GM12865 (cell line): ENCODE results near the gene RETREG1.
"Not testable (repeated sequence)": the region's sequence is repeated elsewhere in the genome, so short reads cannot be mapped to it uniquely, and the experiment has no call there.

Experiments
- DNase-seq: peaks from one replicate; pipeline ENCODE4 v3.0.0; 2010; ENCODE audit warnings: low read depth
- H3K4me3 ChIP-seq: 2 replicates; pipeline ENCODE4 v1.5.1; 2011; ENCODE audit warnings: mild to moderate bottlenecking, low read depth, low read length, control low read depth
- TF ChIP-seq, protein P1 (sequence below): IDR thresholded peaks from 2 replicates; pipeline ENCODE4 v1.5.1; 2011; ENCODE audit warnings: low read length, control low read depth, low read depth, inconsistent platforms; ENCODE audit not compliant: insufficient read depth; ENCODE audit errors: missing control alignments

RETREG1 gene

DNA sequence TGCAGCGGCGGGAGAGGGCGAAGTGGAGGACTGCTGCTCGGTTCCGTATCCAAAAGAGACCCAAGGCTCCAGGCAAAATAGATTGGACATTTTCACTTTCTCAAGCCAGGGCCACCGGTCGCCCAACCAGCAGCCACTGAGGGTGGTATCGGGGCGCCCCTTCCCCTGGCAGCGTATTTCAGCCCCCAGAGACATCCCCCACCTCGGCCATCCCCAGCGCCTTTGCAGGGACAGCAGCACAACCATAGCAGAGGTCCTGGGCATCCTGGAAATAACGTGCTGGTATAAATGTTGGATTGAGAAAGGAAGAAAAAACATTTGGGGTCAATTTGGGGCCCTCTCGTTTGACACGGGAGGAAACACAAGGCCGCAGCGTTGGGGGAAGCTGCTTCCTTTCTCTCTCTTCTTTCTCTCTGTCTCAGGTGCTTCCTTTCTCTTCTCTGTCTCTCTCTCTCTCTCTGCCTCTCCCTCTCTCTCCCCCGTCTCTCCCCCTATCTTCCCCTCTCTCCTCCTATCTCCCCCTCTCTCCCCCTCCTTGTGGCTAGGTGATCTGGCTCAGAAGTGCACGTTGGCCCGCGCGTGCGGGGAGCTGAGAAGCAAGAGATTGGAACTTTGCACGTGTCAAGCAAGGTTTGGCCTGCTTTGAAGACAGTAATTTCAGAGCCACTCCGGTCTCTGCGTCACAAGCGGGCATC is 624 bp upstream of the RETREG1 start:
- peak overlapping the region; percentile 23 for H3K4me3 ChIP-seq
- DNase-seq: no peak
- TF ChIP-seq, protein P1, sequence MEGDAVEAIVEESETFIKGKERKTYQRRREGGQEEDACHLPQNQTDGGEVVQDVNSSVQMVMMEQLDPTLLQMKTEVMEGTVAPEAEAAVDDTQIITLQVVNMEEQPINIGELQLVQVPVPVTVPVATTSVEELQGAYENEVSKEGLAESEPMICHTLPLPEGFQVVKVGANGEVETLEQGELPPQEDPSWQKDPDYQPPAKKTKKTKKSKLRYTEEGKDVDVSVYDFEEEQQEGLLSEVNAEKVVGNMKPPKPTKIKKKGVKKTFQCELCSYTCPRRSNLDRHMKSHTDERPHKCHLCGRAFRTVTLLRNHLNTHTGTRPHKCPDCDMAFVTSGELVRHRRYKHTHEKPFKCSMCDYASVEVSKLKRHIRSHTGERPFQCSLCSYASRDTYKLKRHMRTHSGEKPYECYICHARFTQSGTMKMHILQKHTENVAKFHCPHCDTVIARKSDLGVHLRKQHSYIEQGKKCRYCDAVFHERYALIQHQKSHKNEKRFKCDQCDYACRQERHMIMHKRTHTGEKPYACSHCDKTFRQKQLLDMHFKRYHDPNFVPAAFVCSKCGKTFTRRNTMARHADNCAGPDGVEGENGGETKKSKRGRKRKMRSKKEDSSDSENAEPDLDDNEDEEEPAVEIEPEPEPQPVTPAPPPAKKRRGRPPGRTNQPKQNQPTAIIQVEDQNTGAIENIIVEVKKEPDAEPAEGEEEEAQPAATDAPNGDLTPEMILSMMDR: no peak

DNA sequence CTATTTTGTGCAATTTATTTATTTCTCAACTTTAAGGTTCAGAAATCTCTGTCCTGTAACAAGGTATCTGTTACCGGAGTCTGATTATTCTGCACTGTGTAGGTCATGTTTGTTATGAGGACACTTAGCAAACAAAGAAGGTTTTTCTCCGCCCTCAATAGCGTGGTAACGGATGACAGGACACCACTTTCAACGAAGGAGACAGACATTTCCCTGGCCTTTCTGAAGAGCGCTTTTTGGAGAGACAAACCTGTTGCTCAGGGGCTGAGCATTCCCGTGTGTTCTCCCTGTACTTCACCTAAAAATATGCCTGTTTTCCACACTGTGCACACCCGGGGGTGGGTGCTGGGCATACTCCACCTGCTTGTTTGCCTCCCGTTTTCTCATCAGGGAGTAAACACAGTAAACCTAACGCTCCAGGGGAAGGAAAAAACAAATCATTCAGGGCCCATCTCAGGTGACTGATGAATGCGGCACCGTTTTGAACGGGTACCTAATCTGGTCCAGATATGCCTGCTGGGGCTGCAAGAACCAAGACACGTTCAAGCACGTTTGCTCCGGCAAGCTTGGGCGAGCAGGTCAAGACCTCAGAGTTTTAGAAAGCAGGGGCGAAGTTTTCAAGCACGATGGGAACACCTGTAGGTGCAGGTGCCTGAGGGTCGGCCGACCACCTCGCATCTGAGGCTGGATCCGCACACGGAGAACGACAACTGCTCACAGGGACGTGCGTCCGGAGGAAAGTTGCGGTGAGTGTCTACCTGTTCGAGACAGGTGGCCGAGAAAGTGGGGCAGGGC is 859 bp downstream of the RETREG1 start:
- TF ChIP-seq, protein P1: no peak
- no peak for DNase-seq
- H3K4me3 ChIP-seq: peak overlapping the region; percentile 42

DNA sequence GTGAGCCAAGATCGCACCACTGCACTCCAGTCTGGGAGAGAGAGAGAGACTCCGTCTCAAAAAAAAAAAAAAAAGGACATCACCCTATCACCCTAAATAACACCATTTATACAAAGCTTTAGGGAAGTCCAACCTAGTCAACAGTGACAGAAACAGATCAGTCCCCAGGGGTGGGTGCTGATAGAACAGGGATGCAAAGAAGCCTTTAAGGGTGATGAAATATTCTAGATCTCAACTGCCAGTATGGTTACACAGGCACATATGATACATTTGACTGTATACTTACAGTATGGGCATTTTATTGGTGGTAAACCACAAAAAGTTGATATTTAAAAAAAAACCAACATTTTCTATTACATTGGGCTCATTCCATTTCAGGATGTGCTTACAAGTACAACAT is 4.8 kb downstream of the RETREG1 start:
- no peak overlapping the region for H3K4me3 ChIP-seq
- no peak for DNase-seq
- TF ChIP-seq, protein P1: no peak

DNA sequence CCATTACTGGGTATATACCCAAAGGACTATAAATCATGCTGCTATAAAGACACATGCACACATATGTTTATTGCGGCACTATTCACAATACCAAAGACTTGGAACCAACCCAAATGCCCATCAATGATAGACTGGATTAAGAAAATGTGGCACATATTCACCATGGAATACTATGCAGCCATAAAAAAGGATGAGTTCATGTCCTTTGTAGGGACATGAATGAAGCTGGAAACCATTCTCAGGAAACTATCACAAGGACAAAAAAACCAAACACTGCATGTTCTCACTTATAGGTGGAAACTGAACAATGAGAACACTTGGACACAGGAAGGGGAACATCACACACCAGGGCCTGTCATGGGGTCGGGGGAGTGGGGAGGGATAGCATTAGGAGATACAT is 5.9 kb downstream of the RETREG1 start:
- H3K4me3 ChIP-seq, DNase-seq: not testable (repeated sequence)

DNA sequence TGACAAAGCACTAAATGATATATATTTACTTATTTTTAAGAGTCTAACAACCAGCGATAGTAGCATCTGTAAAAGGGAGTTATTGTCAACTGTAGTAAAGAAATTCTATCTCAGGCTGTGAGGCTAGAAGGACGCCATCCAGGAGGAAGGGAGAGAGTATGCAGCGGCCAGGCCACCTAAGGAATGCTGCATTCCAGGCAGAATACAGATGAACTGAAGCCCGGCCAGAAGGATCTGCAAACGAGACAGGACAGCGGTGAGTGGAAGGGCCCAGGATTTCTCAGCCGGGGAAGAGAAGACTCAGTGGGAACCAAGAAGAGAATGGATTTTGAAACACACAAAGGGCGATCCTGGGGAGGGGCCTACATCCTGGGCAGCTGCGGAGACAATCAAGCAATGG is 7.4 kb downstream of the RETREG1 start:
- H3K4me3 ChIP-seq: no peak overlapping the region
- TF ChIP-seq, protein P1: no peak
- DNase-seq: no peak

DNA sequence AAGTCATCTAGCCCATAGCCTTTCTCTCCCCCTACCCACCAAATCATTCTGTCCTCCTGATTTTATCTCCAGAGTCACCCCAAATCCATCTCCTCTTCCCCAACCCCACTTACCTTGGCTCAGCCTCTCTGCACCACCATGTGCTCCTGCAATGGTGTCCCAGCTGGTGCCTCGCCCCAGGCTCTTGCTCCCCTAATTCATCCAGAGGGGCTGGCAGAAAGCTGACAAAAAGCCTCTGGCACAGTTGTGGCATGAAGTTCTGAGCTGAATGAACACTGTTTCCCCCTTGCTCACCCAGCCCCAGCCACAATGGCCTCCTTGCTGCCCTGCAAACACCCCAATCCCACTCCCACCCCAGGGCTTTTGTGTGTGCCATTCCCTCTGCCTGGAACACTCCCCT is 10.2 kb downstream of the RETREG1 start:
- TF ChIP-seq, protein P1: no peak
- H3K4me3 ChIP-seq: no peak overlapping the region
- no peak for DNase-seq

DNA sequence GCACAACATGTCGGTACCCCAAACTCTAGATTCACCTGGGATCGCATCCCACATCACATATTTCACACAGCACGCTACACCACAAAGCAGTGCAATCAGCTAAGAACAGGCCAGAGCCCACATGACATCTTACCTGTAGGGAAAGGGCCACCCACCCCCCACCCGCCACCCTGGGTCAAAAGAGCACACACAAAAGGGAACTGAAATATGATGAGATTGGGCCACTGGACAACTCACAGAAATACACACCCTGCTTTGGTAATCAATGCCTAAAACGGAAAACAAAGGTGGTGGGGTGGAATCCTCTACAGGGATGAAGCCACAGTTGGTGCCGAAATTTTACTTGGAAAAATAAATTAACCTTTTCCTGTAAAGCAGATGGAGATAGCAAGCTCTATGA is 13.1 kb downstream of the RETREG1 start:
- TF ChIP-seq, protein P1: no peak
- H3K4me3 ChIP-seq: no peak overlapping the region
- no peak for DNase-seq
